Glomerular visceral epithelial cell (primary cell): Measurements from ENCODE around the gene LKAAEAR1.
"Not testable (repeated sequence)": the region's sequence is repeated elsewhere in the genome, so short reads cannot be mapped to it uniquely, and the experiment has no call there.

Experiments
- DNase-seq: peaks from one replicate; pipeline ENCODE4 v3.0.0-alpha.2; 2016; ENCODE audit errors: extremely low spot score

The LKAAEAR1 gene, protein sequence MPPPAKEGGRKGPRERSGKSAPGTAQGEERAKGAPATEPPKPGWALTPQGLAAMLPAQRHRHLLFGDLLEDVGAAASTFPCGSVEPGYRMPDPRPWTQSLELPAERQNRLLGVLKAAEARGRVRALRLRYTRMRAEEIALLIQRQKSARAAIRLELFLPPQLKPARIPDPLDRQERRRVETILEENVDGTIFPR

DNA sequence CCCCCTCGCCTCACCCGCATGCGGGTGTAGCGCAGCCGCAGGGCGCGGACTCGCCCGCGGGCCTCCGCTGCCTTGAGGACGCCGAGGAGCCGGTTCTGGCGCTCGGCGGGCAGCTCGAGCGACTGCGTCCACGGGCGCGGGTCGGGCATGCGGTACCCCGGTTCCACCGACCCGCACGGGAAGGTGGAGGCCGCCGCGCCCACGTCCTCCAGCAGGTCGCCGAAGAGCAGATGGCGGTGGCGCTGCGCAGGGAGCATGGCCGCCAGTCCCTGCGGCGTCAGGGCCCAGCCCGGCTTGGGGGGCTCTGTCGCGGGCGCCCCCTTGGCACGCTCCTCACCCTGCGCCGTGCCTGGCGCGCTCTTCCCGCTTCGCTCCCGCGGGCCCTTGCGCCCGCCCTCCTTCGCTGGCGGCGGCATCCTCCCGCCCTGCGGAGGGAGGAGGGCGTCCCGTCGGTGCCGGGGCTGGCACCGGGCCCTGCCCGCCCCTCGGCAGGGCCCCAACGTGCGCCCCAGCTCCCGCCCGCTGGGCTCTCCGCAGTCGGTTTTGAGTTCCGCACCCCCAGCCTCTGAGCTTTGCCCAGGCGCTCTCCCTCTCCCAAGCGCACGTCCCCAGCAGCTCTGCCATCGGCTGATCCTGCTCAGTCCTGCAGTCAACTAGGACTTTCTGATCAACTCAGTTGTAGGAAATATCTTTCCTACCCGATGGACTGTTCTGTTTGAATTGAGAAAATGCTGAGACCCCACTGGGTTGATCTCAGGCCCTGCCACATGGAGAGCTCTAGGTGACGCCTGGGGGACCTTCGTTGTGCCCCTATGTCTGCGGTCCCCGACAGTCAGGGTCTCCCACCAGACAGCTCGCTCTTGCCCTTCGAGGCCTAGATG is at the start of gene LKAAEAR1:
Gene LKAAEAR1 (minus strand): TSS at position 595 of the 881 bp plus-strand sequence. CDS start 179 bp downstream, at position 416.
- no peak for DNase-seq

DNA sequence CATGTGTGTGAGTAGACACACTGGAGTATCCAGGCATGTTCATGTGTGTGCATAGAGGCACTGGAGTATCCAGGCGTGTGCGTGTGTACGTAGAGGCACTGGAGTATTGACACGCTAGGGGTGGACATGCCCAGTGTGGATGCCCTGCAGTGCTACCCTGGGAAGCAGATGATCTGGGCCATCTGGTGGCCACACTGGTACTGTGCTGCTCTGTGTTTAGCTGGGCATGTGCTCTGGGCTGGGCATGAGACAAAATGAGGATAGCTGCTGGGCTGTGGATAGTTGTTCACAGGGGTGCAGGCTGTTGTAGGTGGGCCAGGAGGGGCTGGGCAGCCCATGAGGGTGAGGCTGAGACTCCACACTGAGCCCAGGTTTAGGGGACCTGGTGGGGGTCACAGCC is 47.2 kb upstream of the LKAAEAR1 start:
- DNase-seq = peak; percentile 25

- no peak for DNase-seq
Measured at GRCh38 chr20:64130876-64131275, 46.7 kb upstream of the LKAAEAR1 start.

- DNase-seq = no peak
Measured at GRCh38 chr20:64130271-64130670, 46.1 kb upstream of the LKAAEAR1 start.

DNA sequence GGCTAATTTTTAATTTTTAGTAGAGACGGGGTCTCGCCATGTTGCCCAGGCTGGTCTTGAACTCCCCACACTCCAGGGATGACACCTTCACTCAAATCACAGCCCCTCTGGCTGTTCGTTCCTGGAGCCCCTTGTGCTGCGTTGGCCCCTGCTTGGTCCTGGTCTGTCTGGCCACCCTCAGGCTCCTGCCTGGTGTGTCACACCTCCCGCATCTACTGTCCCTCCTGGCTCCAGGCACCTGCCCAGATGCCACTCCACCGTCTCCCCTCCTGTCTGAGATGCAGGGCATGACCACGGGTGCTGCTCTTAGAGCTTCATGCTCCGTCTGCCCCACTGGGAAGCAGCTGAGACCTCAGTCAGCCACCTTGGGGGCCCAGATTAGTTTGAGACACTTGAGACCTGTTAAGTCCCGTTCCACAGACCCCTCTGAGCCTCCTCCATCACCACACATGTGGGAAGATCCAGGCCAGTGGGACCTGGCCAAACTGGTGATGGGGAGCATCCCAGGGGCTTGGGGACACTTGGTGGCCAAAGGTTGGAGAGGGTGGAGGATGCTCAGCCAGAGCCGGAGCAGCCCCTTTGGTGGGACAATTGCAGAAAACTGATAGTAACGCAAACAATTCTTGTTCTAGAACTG is 45.1 kb upstream of the LKAAEAR1 start:
- no peak for DNase-seq

- not testable (repeated sequence) for DNase-seq
Measured at GRCh38 chr20:64123517-64123916, 39.3 kb upstream of the LKAAEAR1 start.

- not testable (repeated sequence) for DNase-seq
Measured at GRCh38 chr20:64122927-64123326, 38.7 kb upstream of the LKAAEAR1 start.

DNA sequence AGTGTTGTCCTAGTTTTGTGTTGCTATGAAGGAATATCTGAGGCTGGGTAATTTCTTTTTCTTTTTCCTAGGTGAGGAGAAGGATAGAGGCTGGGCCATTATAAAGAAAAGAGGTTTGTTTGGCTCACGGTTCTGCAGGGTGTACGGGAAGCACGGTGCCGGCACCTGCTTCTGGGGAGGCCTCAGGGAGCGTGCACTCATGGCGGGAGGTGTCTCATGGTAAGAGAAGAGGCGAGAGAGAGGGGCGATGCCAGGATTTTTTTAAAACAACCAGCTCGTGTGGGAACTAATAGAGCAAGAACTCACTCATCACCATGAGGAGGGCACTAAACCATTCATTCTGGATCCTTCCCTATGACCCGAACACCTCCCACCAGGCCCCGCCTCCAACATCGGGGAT is 37.4 kb upstream of the LKAAEAR1 start:
- DNase-seq = no peak

DNA sequence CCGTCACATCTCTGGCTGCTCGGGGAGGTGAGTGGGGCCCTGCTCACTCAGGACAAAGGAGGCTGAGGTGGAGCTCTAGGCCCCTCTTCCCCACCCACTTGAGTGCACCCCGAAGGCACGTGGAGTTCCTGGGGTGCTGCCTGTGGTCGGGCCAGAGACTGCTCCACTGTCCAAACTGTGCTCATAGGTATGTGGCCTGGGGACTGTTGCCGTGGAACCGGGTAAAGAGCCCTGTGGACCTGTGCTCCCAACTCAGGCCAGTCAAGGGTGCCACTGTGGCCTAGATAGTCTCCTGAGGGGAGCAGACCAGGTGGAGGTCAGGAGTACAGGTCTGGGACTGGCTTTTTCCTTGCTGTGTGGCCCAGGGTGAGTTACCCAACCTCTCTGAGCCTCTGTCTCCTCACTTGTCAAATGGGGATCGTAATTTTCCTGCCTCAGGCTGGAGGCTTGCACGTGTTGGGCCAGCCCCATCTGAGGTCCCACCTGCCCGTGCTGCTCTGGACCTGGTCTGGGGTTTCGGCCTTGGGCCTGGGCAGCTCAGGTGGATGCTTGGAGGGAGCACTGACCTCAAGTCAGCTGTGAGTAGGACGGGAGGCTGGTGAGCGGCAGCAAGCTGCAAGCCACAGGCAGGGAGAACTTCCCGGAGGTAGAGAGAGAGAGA is 35.6 kb upstream of the LKAAEAR1 start:
- no peak for DNase-seq

DNA sequence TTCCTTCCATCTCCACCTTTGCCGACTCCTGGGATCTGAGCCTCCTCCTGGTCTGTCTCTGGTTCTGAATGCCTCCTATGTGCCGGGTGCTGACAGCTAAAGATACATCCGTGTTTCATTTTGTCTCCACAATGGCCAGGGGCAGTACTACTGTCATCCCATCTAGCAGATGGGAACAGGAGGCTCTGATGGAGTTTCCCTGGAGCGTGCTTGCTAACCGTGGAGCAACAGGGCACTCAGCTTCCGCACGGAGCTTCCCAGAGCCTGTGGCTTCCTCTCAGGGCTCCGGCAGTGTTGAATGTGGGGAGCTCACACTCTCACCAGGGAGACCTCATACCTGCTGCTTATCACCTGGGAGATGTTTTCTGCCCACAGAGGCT is 35.1 kb upstream of the LKAAEAR1 start:
- no peak for DNase-seq

DNA sequence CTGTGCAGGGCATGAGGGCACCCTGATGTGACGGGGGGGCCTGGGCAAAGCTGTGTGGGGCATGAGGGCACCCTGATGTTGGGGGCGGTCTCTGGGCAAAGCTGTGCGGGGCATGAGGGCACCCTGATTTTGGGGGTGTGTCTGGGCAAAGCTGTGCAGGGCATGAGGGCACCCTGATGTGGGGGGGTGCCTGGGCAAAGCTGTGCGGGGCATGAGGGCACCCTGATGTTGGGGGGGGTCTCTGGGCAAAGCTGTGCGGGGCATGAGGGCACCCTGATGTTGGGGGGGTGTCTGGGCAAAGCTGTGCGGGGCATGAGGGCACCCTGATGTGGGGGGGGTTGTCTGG is 33.2 kb upstream of the LKAAEAR1 start:
- DNase-seq = not testable (repeated sequence)

GRCh38 chr20:64116541-64117431 is 32.6 kb upstream of the LKAAEAR1 start:
- DNase-seq = no peak

GRCh38 chr20:64116016-64116415 is 31.8 kb upstream of the LKAAEAR1 start:
- no peak for DNase-seq

GRCh38 chr20:64115171-64115911 is 31.1 kb upstream of the LKAAEAR1 start:
- no peak for DNase-seq

DNA sequence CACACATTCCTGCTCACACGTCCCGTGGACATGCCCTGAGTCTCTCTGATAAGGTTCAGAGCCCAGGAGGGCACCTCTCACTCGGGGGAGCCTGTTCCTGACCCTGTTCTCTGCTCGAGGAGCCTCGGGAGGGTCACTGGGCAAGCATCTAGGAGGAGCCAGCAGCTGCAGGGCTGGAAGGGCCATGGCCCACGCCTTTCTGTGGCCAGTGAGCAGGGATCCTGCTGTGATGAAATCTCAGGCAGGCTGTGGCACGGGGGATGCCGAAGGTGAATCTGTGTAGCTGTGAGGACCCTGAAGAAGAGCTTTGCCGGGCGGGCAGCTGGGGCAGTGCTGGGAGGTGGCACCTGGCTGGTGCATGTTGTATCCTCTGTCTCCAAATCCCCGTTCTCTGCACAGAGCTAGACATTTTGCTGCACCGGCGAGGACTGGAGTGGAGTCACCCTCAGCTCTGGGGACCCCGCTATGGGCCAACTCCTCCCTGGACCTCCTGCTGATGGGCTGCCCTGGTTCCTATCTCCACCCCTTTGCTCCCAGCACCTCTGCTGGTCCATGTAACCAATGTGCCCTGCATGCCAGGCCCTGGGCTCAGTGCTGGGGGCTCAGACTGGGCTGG is 30.3 kb upstream of the LKAAEAR1 start:
- no peak for DNase-seq

- no peak for DNase-seq
Measured at GRCh38 chr20:64113796-64114355, 29.7 kb upstream of the LKAAEAR1 start.

DNA sequence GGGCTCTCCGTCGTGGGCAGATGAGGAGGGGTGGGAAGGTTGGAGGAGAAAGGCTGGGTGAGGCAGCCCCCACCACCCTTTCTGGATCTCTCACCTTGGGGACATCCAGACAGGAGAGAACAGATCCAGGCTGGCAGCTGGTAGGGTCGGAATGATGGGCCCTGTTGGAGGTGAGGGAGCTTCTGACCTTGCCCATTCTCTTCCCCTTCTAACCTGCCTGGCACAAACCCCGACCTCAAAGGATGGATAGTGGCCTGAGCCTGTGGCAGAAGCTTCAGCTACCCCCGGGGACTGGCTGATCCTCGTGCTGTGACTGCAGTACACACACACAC is 29.2 kb upstream of the LKAAEAR1 start:
- DNase-seq = no peak

GRCh38 chr20:64112691-64113443 is 28.7 kb upstream of the LKAAEAR1 start:
- DNase-seq = no peak
